ENCODE measurements around the gene RGP1.

- no peak for TF ChIP-seq TEAD4 (IDR thresholded peaks at IDR 0.05; ENCODE audit: borderline replicate concordance, insufficient read depth)
- TF ChIP-seq EZH2phosphoT487 (IDR thresholded peaks at IDR 0.05; ENCODE audit: borderline replicate concordance, low read depth), result no peak
- TF ChIP-seq SIN3A (IDR thresholded peaks at IDR 0.05; ENCODE audit: borderline replicate concordance, low read depth, low read length), result no peak
- TF ChIP-seq, protein P1, sequence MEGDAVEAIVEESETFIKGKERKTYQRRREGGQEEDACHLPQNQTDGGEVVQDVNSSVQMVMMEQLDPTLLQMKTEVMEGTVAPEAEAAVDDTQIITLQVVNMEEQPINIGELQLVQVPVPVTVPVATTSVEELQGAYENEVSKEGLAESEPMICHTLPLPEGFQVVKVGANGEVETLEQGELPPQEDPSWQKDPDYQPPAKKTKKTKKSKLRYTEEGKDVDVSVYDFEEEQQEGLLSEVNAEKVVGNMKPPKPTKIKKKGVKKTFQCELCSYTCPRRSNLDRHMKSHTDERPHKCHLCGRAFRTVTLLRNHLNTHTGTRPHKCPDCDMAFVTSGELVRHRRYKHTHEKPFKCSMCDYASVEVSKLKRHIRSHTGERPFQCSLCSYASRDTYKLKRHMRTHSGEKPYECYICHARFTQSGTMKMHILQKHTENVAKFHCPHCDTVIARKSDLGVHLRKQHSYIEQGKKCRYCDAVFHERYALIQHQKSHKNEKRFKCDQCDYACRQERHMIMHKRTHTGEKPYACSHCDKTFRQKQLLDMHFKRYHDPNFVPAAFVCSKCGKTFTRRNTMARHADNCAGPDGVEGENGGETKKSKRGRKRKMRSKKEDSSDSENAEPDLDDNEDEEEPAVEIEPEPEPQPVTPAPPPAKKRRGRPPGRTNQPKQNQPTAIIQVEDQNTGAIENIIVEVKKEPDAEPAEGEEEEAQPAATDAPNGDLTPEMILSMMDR (IDR thresholded peaks at IDR 0.05), result no peak
- TF ChIP-seq RXRA (IDR thresholded peaks at IDR 0.05; ENCODE audit: borderline replicate concordance, low read depth), result no peak
- no peak for TF ChIP-seq YY1 (IDR thresholded peaks at IDR 0.05; ENCODE audit: low read depth)
- no peak for TF ChIP-seq TCF12 (IDR thresholded peaks at IDR 0.05)
- no peak for TF ChIP-seq POLR2AphosphoS5 (IDR thresholded peaks at IDR 0.05; ENCODE audit: low read depth, low read length)
- no peak for TF ChIP-seq JUND (IDR thresholded peaks at IDR 0.05)
These were observed 34.4 kb upstream of the RGP1 start for GRCh38 chr9:35714579-35715252.
